ENCODE data around the gene DDX6. TPM values are rescaled to one million over a fixed set of nuclear protein-coding genes. Genes with fewer than 3 reads are reported as not detected.
A peak's percentile ranks its signal among the peaks of the same experiment; 100 is the strongest.

DDX6 gene
- total RNA-seq, 1 donor from 2014 or later: 332 TPM

GRCh38 chr11:118790357-118791110, 430 bp downstream of the DDX6 start:
- TF ChIP-seq EZH2phosphoT487 (IDR thresholded peaks at IDR 0.05) (no peak), EZH2 (IDR thresholded peaks at IDR 0.05) (no peak), CTCF (IDR thresholded peaks at IDR 0.05) (peak; percentile 60)
- H3K4me3 Mint-ChIP-seq: peak overlapping the region; percentile 99
- peak overlapping the region; percentile 82 for H2AFZ ChIP-seq (replicated peaks)

GRCh38 chr11:118789501-118790356, 1.2 kb downstream of the DDX6 start:
- peaks cover 4% of the 10 kb centered on the region for H3K27me3 Mint-ChIP-seq (ENCODE audit: insufficient read depth, low read depth)
- Histone ChIP-seq H3K9ac (peak overlapping the region; percentile 97), H3K79me2 (ENCODE audit: low read depth) (peaks cover 72% of the 10 kb centered on the region), H3K4me1 (peaks cover 14% of the 10 kb centered on the region), H3K9me3 (ENCODE audit: low read depth) (no peaks in the 10 kb centered on the region), H3F3A (ENCODE audit: low read depth) (peaks cover 25% of the 10 kb centered on the region), H3K4me3 (peak overlapping the region; percentile 82), H4K20me1 (ENCODE audit: low read depth) (peaks cover 53% of the 10 kb centered on the region), H3K27ac (peak overlapping the region; percentile 97), H3K27me3 (no peaks in the 10 kb centered on the region), H3K36me3 (peaks cover 12% of the 10 kb centered on the region), H3K4me2 (peak overlapping the region; percentile 95), H2AFZ (replicated peaks) (no peak overlapping the region)
- peak; percentile 26 for DNase-seq (ENCODE audit: low spot score)
- peak overlapping the region; percentile 99 for H3K27ac Mint-ChIP-seq
- H3K9me3 Mint-ChIP-seq: no peaks in the 10 kb centered on the region
- peaks cover 6% of the 10 kb centered on the region for H3K36me3 Mint-ChIP-seq
- no peak for TF ChIP-seq EZH2phosphoT487 (IDR thresholded peaks at IDR 0.05)
- TF ChIP-seq EZH2 (IDR thresholded peaks at IDR 0.05): no peak
- no peak for TF ChIP-seq CTCF (IDR thresholded peaks at IDR 0.05)
- H3K4me1 Mint-ChIP-seq: peaks cover 28% of the 10 kb centered on the region
- peak overlapping the region; percentile 99 for H3K4me3 Mint-ChIP-seq

More at GRCh38 chr11:118790357-118791110, 430 bp downstream of the DDX6 start:
- peak; percentile 81 for DNase-seq (ENCODE audit: low spot score)
- H3F3A ChIP-seq (ENCODE audit: low read depth): peaks cover 25% of the 10 kb centered on the region
- peak overlapping the region; percentile 97 for H3K27ac ChIP-seq
- H3K79me2 ChIP-seq (ENCODE audit: low read depth): peaks cover 64% of the 10 kb centered on the region
- no peaks in the 10 kb centered on the region for H3K9me3 ChIP-seq (ENCODE audit: low read depth)
- peaks cover 45% of the 10 kb centered on the region for H4K20me1 ChIP-seq (ENCODE audit: low read depth)
- Mint-ChIP-seq H3K27me3 (ENCODE audit: insufficient read depth, low read depth) (peaks cover 3% of the 10 kb centered on the region), H3K27ac (peak overlapping the region; percentile 99), H3K36me3 (peaks cover 6% of the 10 kb centered on the region), H3K4me1 (peaks cover 28% of the 10 kb centered on the region), H3K9me3 (no peaks in the 10 kb centered on the region)
- peaks cover 6% of the 10 kb centered on the region for H3K36me3 ChIP-seq
- no peaks in the 10 kb centered on the region for H3K27me3 ChIP-seq
- peak overlapping the region; percentile 82 for H3K4me3 ChIP-seq
- peak overlapping the region; percentile 97 for H3K9ac ChIP-seq
- peak overlapping the region; percentile 95 for H3K4me2 ChIP-seq
- H3K4me1 ChIP-seq: peaks cover 14% of the 10 kb centered on the region

GRCh38 chr11:118786657-118787056, 4.3 kb downstream of the DDX6 start:
- TF ChIP-seq CTCF (IDR thresholded peaks at IDR 0.05) (no peak), EZH2phosphoT487 (IDR thresholded peaks at IDR 0.05) (no peak), EZH2 (IDR thresholded peaks at IDR 0.05) (no peak)
- peaks cover 6% of the 10 kb centered on the region for H3K4me1 ChIP-seq
- H3K79me2 ChIP-seq (ENCODE audit: low read depth): peaks cover 96% of the 10 kb centered on the region
- Mint-ChIP-seq H3K4me3 (no peak overlapping the region), H3K27ac (no peak overlapping the region), H3K36me3 (peaks cover 12% of the 10 kb centered on the region), H3K4me1 (peaks cover 13% of the 10 kb centered on the region), H3K9me3 (no peaks in the 10 kb centered on the region), H3K27me3 (ENCODE audit: insufficient read depth, low read depth) (peaks cover 7% of the 10 kb centered on the region)
- H3K9ac ChIP-seq: no peak overlapping the region
- H3K27ac ChIP-seq: no peak overlapping the region
- H3K36me3 ChIP-seq: peaks cover 12% of the 10 kb centered on the region
- H3K4me3 ChIP-seq: no peak overlapping the region
- H3K27me3 ChIP-seq: no peaks in the 10 kb centered on the region
- no peak for DNase-seq (ENCODE audit: low spot score)
- H4K20me1 ChIP-seq (ENCODE audit: low read depth): peaks cover 83% of the 10 kb centered on the region
- no peak overlapping the region for H2AFZ ChIP-seq (replicated peaks)
- no peak overlapping the region for H3K4me2 ChIP-seq
- peaks cover 5% of the 10 kb centered on the region for H3F3A ChIP-seq (ENCODE audit: low read depth)
- no peaks in the 10 kb centered on the region for H3K9me3 ChIP-seq (ENCODE audit: low read depth)

Data from neural progenitor cell (in vitro differentiated cells).